Measurements from ENCODE around the gene TERT.
"Not testable (repeated sequence)": the region's sequence is repeated elsewhere in the genome, so short reads cannot be mapped to it uniquely, and the experiment has no call there.

Gene TERT

GRCh38 chr5:1293416-1294205 is 1.3 kb downstream of the TERT start:
- no peak for TF ChIP-seq CTCF (IDR thresholded peaks at IDR 0.05; ENCODE audit: low read depth, low read length, missing control alignments)
- in situ Hi-C loops (cut with HindIII; ENCODE audit: low sequenced_read_pairs) = no loop called here
- DNase-seq (ENCODE audit: low read depth) = no peak

DNA sequence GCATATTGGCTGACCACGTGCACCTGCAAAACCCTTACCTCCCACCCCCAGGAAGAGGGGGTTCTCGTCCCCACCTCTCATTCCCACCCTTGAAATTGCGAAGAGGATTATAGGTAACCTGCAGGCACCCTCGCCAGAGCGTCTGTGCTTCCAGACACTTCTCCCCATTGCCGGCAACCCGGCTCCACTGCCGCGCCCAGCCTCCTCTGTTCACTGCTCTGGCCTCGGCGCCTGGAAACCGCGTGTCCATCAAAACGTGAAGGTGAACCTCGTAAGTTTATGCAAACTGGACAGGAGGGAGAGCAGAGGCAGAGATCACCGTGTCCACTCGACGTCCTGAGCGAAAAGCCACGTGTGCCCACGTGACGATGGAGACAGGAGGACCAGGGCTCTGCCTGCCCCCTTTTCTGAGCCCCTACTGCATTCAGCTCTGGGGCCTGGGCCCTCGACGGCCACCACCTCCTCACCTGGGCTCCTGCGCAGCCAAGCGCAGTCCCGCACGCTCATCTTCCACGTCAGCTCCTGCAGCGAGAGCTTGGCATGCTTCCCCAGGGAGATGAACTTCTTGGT is 1.9 kb downstream of the TERT start:
- in situ Hi-C loops (cut with HindIII; ENCODE audit: low sequenced_read_pairs) = no loop called here
- no peak for TF ChIP-seq CTCF (IDR thresholded peaks at IDR 0.05; ENCODE audit: low read depth, low read length, missing control alignments)
- H3K4me3 ChIP-seq (ENCODE audit: low read depth, low read length) = no peak overlapping the region
- DNase-seq (ENCODE audit: low read depth) = no peak

More at GRCh38 chr5:1293416-1294205, 1.3 kb downstream of the TERT start:
- H3K4me3 ChIP-seq (ENCODE audit: low read depth, low read length) = no peak overlapping the region

DNA sequence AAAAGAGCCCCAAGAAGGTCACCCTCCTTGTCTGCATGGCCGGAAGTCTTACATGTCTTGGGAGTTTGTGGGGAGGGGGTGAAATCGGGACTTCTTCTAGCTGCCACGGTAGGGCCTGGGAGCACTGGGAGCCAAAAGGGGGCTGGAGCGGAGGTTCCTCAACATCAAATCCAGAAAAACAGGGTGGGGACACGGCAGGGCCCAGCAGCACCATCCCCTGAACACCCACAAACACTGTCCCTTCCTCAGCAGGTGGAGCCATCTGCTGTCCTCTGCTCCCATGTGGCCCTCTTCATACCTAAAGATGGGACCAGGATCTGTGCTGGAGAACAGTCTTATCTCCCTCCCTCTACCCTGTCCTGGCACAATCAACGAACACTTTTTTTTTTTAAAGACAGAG is 2.7 kb downstream of the TERT start:
- no peak for DNase-seq (ENCODE audit: low read depth)
- H3K4me3 ChIP-seq (ENCODE audit: low read depth, low read length) = no peak overlapping the region
- in situ Hi-C loops (cut with HindIII; ENCODE audit: low sequenced_read_pairs) = no loop called here
- TF ChIP-seq CTCF (IDR thresholded peaks at IDR 0.05; ENCODE audit: low read depth, low read length, missing control alignments) = no peak

DNA sequence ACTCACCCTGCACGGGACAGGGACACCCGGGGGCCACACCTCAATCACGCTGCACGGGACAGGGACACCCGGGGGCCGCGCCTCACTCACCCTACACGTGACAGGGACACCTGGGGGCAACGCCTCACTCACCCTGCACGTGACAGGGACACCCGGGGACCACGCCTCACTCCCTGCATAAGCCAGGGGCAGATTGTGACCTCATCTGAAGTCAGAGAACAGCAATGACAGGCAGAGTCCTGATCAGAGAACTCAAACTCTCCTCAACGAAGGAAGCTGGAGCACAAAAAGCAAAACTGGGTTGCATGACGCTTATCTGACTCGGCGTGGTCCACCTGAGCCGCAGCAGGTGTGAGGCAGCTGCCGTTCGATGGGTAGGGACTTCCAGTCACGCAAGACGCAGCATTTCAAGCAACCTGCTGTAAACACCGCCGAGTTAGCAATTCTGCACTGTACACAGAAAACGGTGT is 3.2 kb downstream of the TERT start:
- DNase-seq (ENCODE audit: low read depth) = no peak
- no peak overlapping the region for H3K4me3 ChIP-seq (ENCODE audit: low read depth, low read length)
- no peak for TF ChIP-seq CTCF (IDR thresholded peaks at IDR 0.05; ENCODE audit: low read depth, low read length, missing control alignments)
- in situ Hi-C loops (cut with HindIII; ENCODE audit: low sequenced_read_pairs) = no loop called here

DNA sequence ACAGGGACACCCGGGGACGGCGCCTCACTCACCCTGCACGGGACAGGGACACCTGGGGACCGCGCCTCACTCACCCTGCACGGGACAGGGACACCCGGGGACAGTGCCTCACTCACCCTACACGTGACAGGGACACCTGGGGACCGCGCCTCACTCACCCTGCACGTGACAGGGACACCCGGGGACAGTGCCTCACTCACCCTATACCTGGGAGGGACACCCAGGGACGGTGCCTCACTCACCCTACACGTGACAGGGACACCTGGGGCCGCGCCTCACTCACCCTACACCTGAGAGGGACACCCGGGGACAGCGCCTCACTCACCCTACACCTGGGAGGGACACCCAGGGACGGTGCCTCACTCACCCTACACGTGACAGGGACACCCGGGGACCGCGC is 3.9 kb downstream of the TERT start:
- H3K4me3 ChIP-seq (ENCODE audit: low read depth, low read length); in situ Hi-C loops (cut with HindIII; ENCODE audit: low sequenced_read_pairs); DNase-seq (ENCODE audit: low read depth): not testable (repeated sequence)

DNA sequence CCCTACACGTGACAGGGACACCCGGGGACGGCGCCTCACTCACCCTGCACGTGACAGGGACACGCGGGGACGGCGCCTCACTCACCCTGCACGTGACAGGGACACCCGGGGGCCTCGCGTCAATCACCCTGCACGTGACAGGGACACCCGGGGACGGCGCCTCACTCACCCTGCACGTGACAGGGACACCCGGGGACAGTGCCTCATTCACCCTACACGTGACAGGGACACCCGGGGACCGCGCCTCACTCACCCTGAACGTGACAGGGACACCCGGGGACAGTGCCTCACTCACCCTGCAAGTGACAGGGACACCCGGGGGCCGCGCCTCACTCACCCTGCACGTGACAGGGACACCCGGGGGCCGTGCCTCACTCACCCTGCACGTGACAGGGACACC is 5.3 kb downstream of the TERT start:
- H3K4me3 ChIP-seq (ENCODE audit: low read depth, low read length); DNase-seq (ENCODE audit: low read depth); in situ Hi-C loops (cut with HindIII; ENCODE audit: low sequenced_read_pairs): not testable (repeated sequence)

DNA sequence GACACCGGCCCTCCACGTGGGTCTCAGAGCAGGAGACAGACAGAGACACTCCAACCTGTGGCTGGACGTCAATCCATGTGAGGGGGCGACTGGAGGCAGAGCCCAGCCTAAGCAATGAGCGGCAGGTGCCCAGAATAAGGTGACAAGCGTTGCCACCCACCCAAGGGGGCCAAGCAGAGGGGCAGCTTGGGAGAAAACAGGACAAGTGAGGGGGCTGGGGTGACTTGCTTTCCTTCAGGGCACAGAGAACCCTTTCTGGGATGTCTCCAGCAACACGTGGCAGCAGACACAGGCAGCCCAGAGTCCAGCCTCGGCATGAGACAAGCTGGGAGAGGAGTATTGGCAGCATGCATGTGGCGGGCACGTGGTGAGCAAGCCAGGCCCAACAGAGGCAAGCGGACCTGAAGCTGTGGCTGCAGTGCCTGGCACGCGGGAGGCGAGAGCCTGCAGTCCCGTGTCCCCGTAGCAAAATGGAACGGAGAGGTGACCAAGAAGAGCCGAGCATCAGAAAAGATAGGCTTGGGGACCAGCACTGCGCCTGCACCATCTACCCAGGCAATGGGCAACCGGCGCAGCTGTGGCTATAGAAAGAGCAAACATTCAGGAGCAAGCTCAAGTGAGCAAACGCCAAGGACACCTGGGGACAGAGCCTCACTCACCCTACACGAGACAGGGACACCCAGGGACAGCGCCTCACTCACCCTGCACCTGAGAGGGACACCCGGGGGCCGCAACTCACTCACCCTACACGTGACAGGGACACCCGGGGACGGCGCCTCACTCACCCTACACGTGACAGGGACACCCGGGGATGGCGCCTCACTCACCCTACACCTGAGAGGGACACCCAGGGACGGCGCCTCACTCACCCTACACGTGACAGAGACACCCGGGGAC is 6.2 kb downstream of the TERT start:
- H3K4me3 ChIP-seq (ENCODE audit: low read depth, low read length) = no peak overlapping the region
- no peak for DNase-seq (ENCODE audit: low read depth)
- in situ Hi-C loops (cut with HindIII; ENCODE audit: low sequenced_read_pairs) = no loop called here

More for the DNA sequence above, 6.2 kb downstream of the TERT start:
- no peak for TF ChIP-seq CTCF (IDR thresholded peaks at IDR 0.05; ENCODE audit: low read depth, low read length, missing control alignments)
